GM23338 (cell line): ENCODE measurements around the gene SUOX. TPM values are rescaled to one million over a fixed set of nuclear protein-coding genes. Genes with fewer than 3 reads are reported as not detected.

Source experiments
- ATAC-seq: fragments of 200-7000 bp; cut with Tn5 transposase; 3 replicates; pipeline ENCODE4 v1.9.1; 2020
- DNase-seq: peaks from one replicate; pipeline ENCODE4 v3.0.0-alpha.2; 2015; ENCODE audit warnings: low spot score
- H2AFZ ChIP-seq: fragments of 200-600 bp; sonication (generic); 2 replicates; pipeline ENCODE4 v1.8.0; 2016; ENCODE audit warnings: antibody characterized with exemption, mild to moderate bottlenecking, moderate library complexity
- H3F3A ChIP-seq: fragments of 200-600 bp; sonication (generic); replicated peaks from 2 replicates; pipeline ENCODE4 v1.8.0; 2017; ENCODE audit warnings: antibody characterized with exemption, mixed run types, low read depth
- H3K27ac ChIP-seq: fragments of 200-600 bp; sonication (generic); 2 replicates; pipeline ENCODE4 v1.6.1; 2016; ENCODE audit warnings: low read depth
- H3K27me3 ChIP-seq: fragments of 200-600 bp; sonication (generic); 2 replicates; pipeline ENCODE4 v1.8.0; 2016; ENCODE audit warnings: mild to moderate bottlenecking, mixed run types, moderate library complexity; ENCODE audit not compliant: insufficient read depth
- H3K36me3 ChIP-seq: fragments of 200-600 bp; sonication (generic); 2 replicates; pipeline ENCODE4 v1.8.0; 2016; ENCODE audit warnings: mild to moderate bottlenecking; ENCODE audit not compliant: insufficient read depth
- H3K4me1 ChIP-seq: fragments of 200-600 bp; sonication (generic); 2 replicates; pipeline ENCODE4 v1.8.0; 2016; ENCODE audit warnings: mild to moderate bottlenecking, moderate library complexity; ENCODE audit not compliant: insufficient read depth
- H3K4me2 ChIP-seq: fragments of 200-600 bp; sonication (generic); 2 replicates; pipeline ENCODE4 v1.7.1; 2017; ENCODE audit warnings: mixed run types
- H3K4me3 ChIP-seq: fragments of 200-600 bp; sonication (generic); 2 replicates; pipeline ENCODE4 v1.6.1; 2016; ENCODE audit warnings: mixed run types
- H3K79me2 ChIP-seq: fragments of 200-600 bp; sonication (generic); replicated peaks from 2 replicates; pipeline ENCODE4 v1.8.0; 2017; ENCODE audit warnings: mild to moderate bottlenecking; ENCODE audit not compliant: insufficient read depth
- H3K9me2 ChIP-seq: fragments of 200-600 bp; sonication (generic); 2 replicates; pipeline ENCODE4 v1.8.0; 2017; ENCODE audit not compliant: insufficient read depth
- H4K20me1 ChIP-seq: fragments of 200-600 bp; sonication (generic); replicated peaks from 2 replicates; pipeline ENCODE4 v1.8.0; 2017; ENCODE audit warnings: mild to moderate bottlenecking; ENCODE audit not compliant: insufficient read depth
- H3K27ac Mint-ChIP-seq: 2 replicates; pipeline ENCODE4 v1.8.0; 2020; ENCODE audit warnings: inconsistent platforms, mild to moderate bottlenecking, moderate library complexity, mixed read lengths
- H3K27me3 Mint-ChIP-seq: 3 replicates; pipeline ENCODE4 v1.8.0; 2022; ENCODE audit warnings: low read depth, mild to moderate bottlenecking, moderate library complexity, mixed read lengths, inconsistent platforms; ENCODE audit not compliant: insufficient read depth, poor library complexity
- H3K36me3 Mint-ChIP-seq: 3 replicates; pipeline ENCODE4 v1.8.0; 2021; ENCODE audit warnings: low read depth, mild to moderate bottlenecking, inconsistent platforms, moderate library complexity, mixed read lengths
- H3K4me1 Mint-ChIP-seq: 3 replicates; pipeline ENCODE4 v1.8.0; 2020; ENCODE audit warnings: mild to moderate bottlenecking, inconsistent platforms, mixed read lengths
- H3K4me3 Mint-ChIP-seq: 3 replicates; pipeline ENCODE4 v1.8.0; 2021; ENCODE audit warnings: moderate library complexity, mild to moderate bottlenecking, inconsistent platforms, mixed read lengths
- H3K9me3 Mint-ChIP-seq: 3 replicates; pipeline ENCODE4 v1.8.0; 2020; ENCODE audit warnings: moderate library complexity, mild to moderate bottlenecking, inconsistent platforms, mixed read lengths
- CTCF ChIP-seq, 2 experiments: fragments of 200-600 bp in 1 of 2; sonication (generic) in 1 of 2; conservative IDR thresholded peaks; 2 replicates each; pipeline versions ENCODE4 v1.5.1 to v1.6.1; 2016 to 2017; ENCODE audit warnings: antibody characterized with exemption in 2 of 2, low read depth in 2 of 2, mild to moderate bottlenecking in 2 of 2, moderate library complexity in 1 of 2
- JUNB ChIP-seq: IDR thresholded peaks from one replicate; pipeline ENCODE4 v1.6.1; 2016; ENCODE audit warnings: antibody characterized with exemption; ENCODE audit not compliant: unreplicated experiment
- POLR2AphosphoS5 ChIP-seq: IDR thresholded peaks from 2 replicates; pipeline ENCODE4 v1.6.1; 2016; ENCODE audit warnings: antibody characterized with exemption, low read depth
- REST ChIP-seq: IDR thresholded peaks from one replicate; pipeline ENCODE4 v1.6.1; 2018; ENCODE audit warnings: antibody characterized with exemption; ENCODE audit not compliant: unreplicated experiment
- ZNF462 ChIP-seq: fragments of 250-450 bp; sonication (Bioruptor Pico); IDR thresholded peaks from 2 replicates; pipeline ENCODE4 v1.5.0; 2020; ENCODE audit warnings: mild to moderate bottlenecking, moderate library complexity
- long read RNA-seq: library from polyadenylated mRNA; unstranded; transcript quantifications from one replicate; pipeline ENCODE4 v2.0.0, GENCODE V29; 2020; ENCODE audit not compliant: unreplicated experiment
- polyA plus RNA-seq: library from polyadenylated mRNA; unstranded; fragments of >200 nt; fragmentation: Nextera tagmentation; extraction: Ambion mirVana; gene quantifications from 2 replicates; pipeline ENCODE4 v1.2.1, GENCODE V29; 2016
- total RNA-seq: library from RNA; depleted of rRNA; stranded (reverse); fragments of >200 nt; shearing (Covaris generic); gene quantifications from 2 replicates; pipeline ENCODE4 v1.2.3, GENCODE V29; 2014; rRNA removed

The SUOX gene
- total RNA-seq (21.9 and 27.5 TPM in 2 replicates), polyA plus RNA-seq (13.9 and 14.0 TPM in 2 replicates)
- long read RNA-seq, partial matches to known transcripts = 1 of 3 reads
- long read RNA-seq, other reads (novel, unspliced or antisense) = 1 of 3 reads

GRCh38 chr12:55996715-55997534 lies at the start of gene SUOX:
Gene SUOX, plus strand, starts transcription at chr12:55997276. Its CDS starts 4,946 bp downstream, at chr12:56002222.
- Mint-ChIP-seq H3K27me3 (peaks cover 8% of the 10 kb centered on the region), H3K36me3 (peaks cover 42% of the 10 kb centered on the region), H3K9me3 (no peaks in the 10 kb centered on the region), H3K27ac (peak within 1 kb of the TSS; percentile 93), H3K4me1 (no peaks in the 10 kb centered on the region; the same call in 2 of the 3 replicates), H3K4me3 (peak within 1 kb of the TSS; percentile 98)
- Histone ChIP-seq H3F3A (peaks cover 7% of the 10 kb centered on the region; the same call in 1 of the 2 replicates), H4K20me1 (no peaks in the 10 kb centered on the region), H3K4me3 (peak within 1 kb of the TSS; percentile 72), H3K27ac (no peak within 1 kb of the TSS), H2AFZ (peak within 1 kb of the TSS; percentile 64), H3K79me2 (peaks cover 8% of the 10 kb centered on the region; the same call in 1 of the 2 replicates), H3K36me3 (peaks cover 13% of the 10 kb centered on the region; the same call in 1 of the 2 replicates), H3K4me2 (peak within 1 kb of the TSS; percentile 81), H3K4me1 (0 out of 2 replicates have a peak, but pooled peaks cover 4% of the 10 kb centered on the region), H3K9me2 (no peaks in the 10 kb centered on the region), H3K27me3 (no peaks in the 10 kb centered on the region)
- DNase-seq (peak; percentile 99), ATAC-seq (peak; percentile 100)
- TF ChIP-seq ZNF462 (CRISPR knock-in tag) (no peak), POLR2AphosphoS5 (peak; percentile 92), JUNB (no peak)

DNA sequence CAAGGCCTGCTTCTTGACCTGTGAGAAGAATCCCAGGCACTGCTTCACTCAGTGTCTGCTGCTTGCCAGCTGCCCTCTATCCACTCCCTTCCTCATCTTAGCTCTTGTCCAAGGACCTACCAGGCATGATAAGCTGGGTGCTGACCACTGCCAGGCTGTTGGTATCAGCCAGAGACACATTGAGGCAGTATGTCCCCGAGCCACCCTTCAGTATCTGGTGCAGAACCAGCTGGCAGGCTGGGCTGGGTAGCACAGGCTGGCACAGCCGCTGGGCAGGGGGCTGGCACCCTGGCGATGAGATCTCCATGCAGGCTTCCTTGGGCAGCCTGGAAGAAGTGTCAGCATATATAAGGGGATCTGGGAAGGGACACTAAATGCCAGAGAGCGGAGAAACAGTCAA lies 41.7 kb upstream of the SUOX start:
- 0 out of 2 replicates have a peak, but pooled peaks cover 4% of the 10 kb centered on the region for H3K36me3 ChIP-seq
- no peaks in the 10 kb centered on the region for H3K27me3 Mint-ChIP-seq
- H3K9me2 ChIP-seq = no peaks in the 10 kb centered on the region
- no peak overlapping the region for H3K4me3 ChIP-seq
- ATAC-seq (no peak), DNase-seq (no peak)
- no peaks in the 10 kb centered on the region for H3K4me1 ChIP-seq
- H2AFZ ChIP-seq = no peak overlapping the region
- H3K27me3 ChIP-seq = no peaks in the 10 kb centered on the region
- H4K20me1 ChIP-seq = no peaks in the 10 kb centered on the region
- H3K4me2 ChIP-seq = no peak overlapping the region
- no peak overlapping the region for H3K4me3 Mint-ChIP-seq
- no peaks in the 10 kb centered on the region for H3K4me1 Mint-ChIP-seq
- no peak overlapping the region for H3K27ac Mint-ChIP-seq
- H3K9me3 Mint-ChIP-seq = no peaks in the 10 kb centered on the region
- no peak for TF ChIP-seq REST
- no peak for TF ChIP-seq CTCF (conservative IDR thresholded peaks at IDR 0.05; ENCODE audit: low read depth in 2 of 2)
- TF ChIP-seq JUNB = no peak
- no peak for TF ChIP-seq POLR2AphosphoS5
- H3K27ac ChIP-seq = no peak overlapping the region
- H3K36me3 Mint-ChIP-seq = peaks cover 12% of the 10 kb centered on the region
- 0 out of 2 replicates have a peak, but pooled peaks cover 3% of the 10 kb centered on the region for H3F3A ChIP-seq
- H3K79me2 ChIP-seq = no peaks in the 10 kb centered on the region
